ENCODE results near the gene SULT4A1.
A peak's percentile ranks its signal among the peaks of the same experiment; 100 is the strongest.

The SULT4A1 gene

DNA sequence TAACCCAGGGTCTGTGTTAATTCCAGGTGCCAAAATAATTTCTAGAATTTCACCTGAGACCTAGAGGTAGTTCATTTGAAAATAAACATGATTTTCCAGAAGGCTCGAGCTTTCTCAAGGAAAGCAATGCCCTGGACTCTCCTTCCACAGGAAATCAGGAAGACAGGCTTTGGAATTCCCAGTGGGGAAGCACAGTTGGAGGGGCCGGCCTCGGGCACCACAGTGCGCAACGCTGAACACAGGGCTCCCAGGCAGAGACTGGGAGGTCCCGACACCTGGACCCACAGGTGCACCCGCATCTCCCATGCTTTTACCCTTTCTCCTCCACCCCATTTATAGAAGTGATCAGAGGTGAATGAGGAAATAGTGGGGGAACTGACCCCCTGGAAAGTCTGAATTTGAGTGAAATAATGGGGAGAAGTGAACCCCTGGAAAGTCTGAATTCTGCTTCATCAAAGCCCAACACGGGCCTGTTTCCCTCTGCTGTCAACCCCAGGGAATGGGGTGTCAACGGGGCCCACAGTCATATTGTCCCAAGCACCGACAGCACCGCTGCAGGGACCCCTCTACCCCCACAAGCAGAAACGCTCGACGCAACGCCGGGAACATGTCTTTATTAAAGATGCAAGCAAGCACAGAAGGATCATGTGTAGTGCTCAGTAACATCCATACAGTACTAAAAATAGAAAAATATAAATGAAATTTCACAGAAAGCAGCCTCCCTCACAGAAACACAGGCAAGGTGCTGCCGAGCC is 38.2 kb downstream of the SULT4A1 start:
- H3K4me3 ChIP-seq (ENCODE audit: low read length) = no peak overlapping the region
- DNase-seq (ENCODE audit: low read depth) = no peak
- TF ChIP-seq, protein P1, sequence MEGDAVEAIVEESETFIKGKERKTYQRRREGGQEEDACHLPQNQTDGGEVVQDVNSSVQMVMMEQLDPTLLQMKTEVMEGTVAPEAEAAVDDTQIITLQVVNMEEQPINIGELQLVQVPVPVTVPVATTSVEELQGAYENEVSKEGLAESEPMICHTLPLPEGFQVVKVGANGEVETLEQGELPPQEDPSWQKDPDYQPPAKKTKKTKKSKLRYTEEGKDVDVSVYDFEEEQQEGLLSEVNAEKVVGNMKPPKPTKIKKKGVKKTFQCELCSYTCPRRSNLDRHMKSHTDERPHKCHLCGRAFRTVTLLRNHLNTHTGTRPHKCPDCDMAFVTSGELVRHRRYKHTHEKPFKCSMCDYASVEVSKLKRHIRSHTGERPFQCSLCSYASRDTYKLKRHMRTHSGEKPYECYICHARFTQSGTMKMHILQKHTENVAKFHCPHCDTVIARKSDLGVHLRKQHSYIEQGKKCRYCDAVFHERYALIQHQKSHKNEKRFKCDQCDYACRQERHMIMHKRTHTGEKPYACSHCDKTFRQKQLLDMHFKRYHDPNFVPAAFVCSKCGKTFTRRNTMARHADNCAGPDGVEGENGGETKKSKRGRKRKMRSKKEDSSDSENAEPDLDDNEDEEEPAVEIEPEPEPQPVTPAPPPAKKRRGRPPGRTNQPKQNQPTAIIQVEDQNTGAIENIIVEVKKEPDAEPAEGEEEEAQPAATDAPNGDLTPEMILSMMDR (IDR thresholded peaks at IDR 0.05; ENCODE audit: insufficient read depth, low read depth, low read length, missing control alignments) = no peak

DNA sequence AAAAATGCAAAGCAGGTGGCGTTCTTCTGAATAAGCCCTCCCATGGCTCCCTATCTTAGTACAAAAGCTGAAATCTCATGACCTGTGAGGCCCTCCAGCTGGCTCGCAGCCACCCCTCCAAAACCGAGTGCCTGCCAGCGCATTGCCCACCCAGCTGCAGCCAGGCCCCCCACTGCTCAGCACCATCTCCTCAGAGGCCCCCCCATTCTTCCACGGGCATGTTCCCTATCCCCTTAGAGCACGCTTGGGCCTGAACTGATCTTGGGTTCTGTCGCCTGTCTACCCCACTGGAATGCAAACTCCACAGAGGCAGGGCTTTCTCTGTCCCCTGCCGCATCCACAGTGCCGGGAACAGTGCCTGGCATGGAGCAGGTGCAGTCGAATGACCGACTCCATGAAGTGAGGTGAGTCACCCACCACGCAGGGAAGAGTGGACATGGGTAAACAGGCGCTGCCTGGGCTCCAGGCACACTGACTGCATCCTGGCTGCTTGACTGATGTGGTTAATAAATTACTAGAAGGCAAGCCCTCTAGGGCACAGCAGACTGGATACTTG is 38.9 kb downstream of the SULT4A1 start:
- peak; percentile 48 for DNase-seq (ENCODE audit: low read depth)
- no peak overlapping the region for H3K4me3 ChIP-seq (ENCODE audit: low read length)
- TF ChIP-seq, protein P1 (IDR thresholded peaks at IDR 0.05; ENCODE audit: insufficient read depth, low read depth, low read length, missing control alignments) = no peak

DNA sequence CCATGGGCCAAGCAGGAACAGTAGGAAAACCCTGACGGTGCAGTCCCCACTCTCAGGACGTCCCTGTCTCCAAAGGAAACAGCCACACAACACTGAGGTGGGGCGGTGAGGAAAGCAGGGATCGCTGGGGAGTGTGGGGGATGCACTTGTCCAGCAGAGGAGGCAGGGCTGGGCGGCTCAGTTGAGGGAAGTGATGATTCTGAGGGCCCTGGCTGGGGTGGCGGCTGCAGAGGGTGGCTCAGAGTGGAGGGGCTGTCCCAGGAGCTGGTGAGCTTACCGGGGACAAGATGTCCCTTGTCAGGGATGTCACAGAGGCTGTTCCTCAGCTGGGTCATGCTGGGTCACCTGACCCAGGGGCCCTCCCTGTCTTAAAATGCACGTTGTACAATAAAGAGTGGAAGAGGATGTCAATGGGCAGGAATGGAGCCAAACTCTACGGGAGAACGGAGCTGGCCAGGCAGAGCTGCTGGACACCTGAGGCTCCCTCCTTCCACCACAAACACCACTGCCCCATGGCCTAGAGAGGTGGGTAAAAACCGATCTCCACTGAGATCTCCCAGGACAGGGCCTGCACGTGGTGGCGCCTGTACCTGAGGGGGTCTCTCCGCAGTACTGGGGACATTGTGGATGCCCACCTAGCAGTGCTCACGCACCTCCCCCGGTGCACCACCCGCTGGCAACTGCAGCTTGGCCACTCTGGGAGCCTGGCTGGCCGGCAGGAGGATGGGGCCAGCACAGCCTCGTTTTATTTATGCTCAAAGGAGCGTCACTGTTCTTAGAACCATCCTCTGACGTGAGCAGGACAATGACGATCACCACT is 40.5 kb downstream of the SULT4A1 start:
- DNase-seq (ENCODE audit: low read depth) = no peak
- no peak overlapping the region for H3K4me3 ChIP-seq (ENCODE audit: low read length)
- TF ChIP-seq, protein P1 (IDR thresholded peaks at IDR 0.05; ENCODE audit: insufficient read depth, low read depth, low read length, missing control alignments) = no peak

DNA sequence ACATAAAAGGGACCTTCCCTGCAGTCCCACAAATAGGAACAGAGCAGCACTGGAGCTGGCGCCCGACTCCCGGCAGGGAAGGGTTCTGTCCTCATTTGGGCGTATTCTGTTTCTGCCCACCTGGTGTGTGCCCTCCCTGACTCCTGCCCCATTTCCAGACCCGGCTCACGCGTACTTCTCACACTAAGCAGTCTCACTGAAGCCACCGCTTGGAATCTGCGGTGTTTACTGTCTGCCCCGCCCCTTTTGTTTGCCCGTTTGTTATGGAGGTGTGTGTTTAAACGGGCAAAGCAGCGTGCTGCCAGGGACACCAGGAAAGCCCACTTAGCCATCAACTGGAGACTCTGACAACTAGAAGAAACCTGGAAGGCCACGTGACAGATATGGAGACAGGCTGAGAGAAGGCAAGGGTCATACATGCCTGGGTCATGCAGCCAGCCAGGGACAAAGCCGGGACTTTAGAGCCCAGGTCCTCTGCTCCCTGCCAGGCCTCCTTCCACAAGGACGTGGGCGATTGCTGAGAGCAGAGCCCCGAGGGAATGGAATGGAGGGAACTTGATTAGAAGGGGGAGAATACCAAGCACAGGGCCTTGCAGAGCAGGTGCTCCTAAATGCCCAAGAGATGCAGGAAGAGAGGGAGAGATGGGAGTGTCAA is 41.5 kb downstream of the SULT4A1 start:
- TF ChIP-seq, protein P1 (IDR thresholded peaks at IDR 0.05; ENCODE audit: insufficient read depth, low read depth, low read length, missing control alignments) = no peak
- H3K4me3 ChIP-seq (ENCODE audit: low read length) = no peak overlapping the region
- DNase-seq (ENCODE audit: low read depth) = no peak

DNA sequence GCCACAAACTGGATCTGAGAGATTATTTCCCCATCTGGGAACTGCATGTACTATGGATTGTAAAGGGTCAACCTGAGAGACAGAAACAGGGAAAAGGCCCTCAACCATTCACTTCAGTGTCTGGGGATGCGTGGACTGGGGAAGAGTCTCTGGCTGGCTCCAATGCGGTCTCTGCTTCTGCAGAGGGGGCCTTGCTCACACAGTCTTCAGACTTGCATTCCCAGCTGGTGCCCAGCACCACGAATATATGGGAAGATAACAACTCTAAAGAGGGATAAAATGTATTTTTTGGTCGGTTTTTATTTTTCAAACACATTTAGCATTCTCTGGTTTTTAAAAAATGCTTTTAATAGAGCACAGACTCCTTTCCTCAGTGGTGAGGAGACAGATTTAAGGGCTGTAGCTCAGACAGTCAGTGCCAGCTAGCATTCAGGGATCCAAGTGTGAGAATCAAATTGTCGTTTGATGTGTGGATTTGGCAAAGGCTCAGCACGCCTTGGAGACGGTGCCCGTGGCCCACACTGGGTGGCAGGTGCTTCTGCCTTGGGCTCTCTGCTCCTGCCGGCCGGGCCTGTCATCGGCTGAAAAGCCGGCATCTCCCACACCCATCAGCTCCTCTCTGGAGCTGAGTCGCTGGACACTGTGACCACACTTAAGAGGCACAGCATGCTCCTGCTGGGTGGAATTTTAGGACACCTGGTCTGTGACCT is 42.2 kb downstream of the SULT4A1 start:
- DNase-seq (ENCODE audit: low read depth) = no peak
- H3K4me3 ChIP-seq (ENCODE audit: low read length) = no peak overlapping the region
- TF ChIP-seq, protein P1 (IDR thresholded peaks at IDR 0.05; ENCODE audit: insufficient read depth, low read depth, low read length, missing control alignments) = no peak

DNA sequence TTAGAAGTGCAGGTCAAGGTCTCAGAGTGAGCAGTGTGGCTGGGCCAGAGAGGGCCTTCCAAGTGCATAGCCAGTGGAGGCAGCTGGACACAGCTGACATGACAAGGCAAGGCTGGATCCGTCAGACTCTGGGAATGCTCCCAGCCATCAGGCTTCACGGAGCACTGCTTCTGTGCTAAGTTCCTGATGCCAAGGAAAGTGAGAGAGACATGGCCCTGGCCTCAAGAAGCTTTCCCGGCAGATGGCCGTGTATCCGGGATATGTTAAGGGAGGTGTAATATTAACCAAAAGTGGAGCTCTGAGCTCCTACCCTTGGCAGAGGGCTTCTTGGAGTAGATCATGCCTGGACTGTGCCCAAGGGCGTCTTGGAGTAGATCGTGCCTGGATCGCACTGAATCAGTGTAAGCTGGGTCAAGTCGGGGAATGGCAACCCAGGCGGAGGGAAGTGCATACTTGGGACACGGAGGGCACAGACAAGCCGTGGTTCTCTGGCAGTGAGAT is 42.8 kb downstream of the SULT4A1 start:
- H3K4me3 ChIP-seq (ENCODE audit: low read length) = no peak overlapping the region
- TF ChIP-seq, protein P1 (IDR thresholded peaks at IDR 0.05; ENCODE audit: insufficient read depth, low read depth, low read length, missing control alignments) = no peak
- DNase-seq (ENCODE audit: low read depth) = no peak

All from epithelial cell of esophagus (primary cell).